ENCODE measurements around the gene ANKRD10.
"Not testable (repeated sequence)": the region's sequence is repeated elsewhere in the genome, so short reads cannot be mapped to it uniquely, and the experiment has no call there.

The ANKRD10 gene

DNA sequence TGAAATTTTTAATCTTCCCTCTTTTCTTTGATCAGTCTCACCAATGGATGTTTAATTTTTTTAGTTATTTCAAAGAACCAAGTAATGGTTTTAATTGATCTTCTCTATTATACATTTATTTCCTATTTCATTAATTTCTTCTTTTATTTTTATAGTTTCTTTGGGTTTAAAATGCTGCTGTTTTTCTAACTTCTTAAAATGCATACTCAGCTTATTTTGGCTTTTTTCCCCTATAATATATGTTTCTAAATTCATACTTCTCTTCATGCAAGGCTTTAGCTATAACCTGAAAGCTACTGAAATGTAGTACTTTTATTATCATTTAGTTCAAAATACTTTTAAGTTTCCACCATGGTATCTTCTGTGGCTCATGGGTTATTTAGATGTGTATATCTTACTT, 53.9 kb downstream of the ANKRD10 start:
- DNase-seq: no peak

DNA sequence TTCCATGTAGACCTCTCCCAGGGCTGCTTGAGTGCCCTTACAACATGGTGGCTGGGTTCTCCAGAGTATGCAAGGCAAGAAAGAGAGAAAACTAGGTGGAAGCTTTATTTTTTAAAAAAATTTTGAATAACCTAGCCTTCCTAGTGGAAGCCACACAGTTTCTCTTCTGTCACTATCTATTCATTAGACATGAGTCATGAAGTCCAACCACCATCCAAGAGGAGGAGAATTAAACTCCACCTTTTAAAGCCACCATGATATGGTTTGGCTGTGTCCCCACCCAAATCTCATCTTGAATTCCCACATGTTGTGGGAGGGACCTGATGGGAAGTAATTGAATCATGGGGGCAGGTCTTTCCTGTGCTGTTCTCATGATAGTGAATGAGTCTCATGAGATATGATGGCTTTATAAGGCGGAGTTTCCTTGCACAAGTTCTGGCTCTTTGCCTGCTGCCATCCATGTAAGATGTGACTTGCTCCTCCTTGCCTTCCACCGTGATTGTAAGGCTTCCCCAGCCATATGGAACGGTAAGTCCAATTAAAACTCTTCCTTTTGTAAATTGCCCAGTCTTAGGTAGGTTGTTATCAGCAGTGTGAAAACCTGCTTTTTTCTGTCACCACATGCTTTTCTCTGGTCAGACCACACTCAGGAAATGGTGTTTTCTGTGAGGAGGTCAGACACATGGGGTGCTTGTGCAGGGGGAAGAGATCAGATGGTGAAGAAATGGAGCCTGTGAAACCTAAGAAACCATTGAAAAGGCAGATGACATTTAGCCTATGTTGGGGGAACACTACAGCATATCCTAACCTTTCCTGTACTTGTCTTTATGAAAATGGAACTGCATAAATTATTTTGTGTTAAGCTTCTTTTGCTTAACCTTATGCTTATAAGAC, 57.7 kb downstream of the ANKRD10 start:
- no peak for DNase-seq

DNA sequence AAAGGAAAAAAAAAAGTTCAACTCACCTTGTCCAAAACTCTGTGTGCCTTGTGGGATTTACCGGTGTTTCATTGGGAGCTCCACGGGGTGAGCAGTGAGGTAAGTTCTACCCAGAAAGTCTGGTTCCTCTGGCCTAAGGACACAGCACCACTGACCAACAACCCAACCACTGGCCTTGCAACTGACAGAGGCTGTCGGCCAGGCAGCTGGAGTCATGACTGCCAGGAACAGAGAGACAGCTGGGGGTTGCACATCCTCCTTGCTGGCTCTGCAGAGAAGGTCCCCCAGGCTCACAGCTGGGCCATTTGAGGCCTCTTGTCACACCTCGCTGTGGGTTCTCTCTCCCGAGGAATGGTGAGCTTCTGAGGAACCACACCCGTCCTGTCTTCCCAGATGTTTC, 59.5 kb downstream of the ANKRD10 start:
- no peak for DNase-seq

DNA sequence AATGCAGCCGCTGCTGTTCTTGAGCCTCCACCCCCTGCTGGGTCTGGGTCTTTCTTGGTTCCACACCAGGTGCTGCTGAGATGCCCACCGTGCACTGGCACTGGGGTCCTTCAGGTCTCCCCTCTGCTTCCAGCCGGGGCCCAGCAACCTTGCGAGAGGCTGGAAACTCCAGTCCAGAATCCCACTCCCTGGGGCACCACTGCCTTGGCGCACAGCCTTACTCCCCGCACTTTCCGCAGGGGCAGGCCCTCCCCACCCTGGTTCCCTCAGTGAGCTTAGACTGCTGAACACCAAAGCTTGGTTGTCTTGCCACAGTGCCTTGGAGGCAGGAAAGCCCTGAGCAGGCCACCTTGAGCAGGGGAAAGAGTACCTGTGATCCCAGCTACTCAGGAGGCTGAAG, 60.0 kb downstream of the ANKRD10 start:
- no peak for DNase-seq

DNA sequence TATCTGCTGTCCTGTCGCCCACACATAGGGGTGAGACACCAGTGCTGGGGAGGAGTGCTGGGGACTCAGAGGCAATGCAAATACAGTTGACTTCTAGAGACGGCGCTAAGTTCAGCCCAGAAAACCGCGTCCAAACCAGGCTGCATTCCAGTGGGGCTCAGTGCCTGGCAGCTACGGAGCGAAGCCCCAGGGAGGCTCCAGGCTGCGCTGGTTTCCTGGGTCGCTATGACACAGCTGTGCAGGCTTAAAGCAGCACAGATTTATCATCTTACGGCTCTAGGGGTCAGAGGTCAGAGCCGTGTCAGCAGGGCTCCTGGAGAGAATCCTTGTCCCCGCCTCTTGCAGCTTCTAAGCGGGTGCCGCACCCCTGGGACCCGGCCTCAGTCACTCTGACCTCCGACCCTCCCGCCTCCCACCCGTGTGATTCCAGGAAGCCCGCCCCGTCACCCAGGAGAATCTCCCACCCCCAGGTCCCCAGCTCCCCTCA, 61.6 kb downstream of the ANKRD10 start:
- no peak for DNase-seq

DNA sequence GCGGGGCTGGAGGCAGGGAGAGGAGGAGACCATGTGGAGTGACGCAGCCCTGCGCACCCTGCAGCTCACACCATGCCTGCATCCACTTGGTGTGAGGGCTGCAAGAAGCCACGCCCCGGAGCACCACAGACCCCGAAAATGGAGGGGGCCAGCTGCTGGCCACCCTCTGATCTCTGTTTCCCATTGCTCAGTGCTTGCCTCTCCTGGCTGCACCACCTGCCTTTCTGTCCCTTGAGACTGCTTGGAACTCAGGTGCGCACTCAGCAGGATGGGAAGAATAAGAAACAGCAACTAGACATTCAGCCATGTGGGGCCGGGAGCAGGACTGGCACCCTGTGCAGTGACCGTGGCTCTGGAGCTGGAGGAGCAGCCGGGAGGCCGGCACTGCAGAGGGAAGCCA, 64.0 kb downstream of the ANKRD10 start:
- no peak for DNase-seq

DNA sequence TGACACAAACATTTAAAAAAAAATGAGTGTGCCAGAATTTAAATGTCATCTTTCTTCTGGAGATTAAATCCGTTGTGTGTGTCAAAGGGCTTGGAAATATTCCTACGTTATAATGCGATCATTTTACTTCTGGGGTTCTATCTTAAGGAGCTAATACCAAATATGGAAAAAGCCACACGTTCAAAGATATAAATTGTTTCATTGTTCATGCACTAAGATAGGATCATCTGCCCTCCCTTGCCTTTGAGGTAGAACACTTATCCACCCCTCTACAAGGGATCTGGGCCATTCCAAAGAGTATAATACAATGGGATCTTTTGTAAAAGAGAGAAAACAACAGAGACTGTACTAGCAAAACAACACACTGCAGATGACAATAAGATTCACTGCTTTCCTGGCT, 64.9 kb downstream of the ANKRD10 start:
- DNase-seq: no peak

DNA sequence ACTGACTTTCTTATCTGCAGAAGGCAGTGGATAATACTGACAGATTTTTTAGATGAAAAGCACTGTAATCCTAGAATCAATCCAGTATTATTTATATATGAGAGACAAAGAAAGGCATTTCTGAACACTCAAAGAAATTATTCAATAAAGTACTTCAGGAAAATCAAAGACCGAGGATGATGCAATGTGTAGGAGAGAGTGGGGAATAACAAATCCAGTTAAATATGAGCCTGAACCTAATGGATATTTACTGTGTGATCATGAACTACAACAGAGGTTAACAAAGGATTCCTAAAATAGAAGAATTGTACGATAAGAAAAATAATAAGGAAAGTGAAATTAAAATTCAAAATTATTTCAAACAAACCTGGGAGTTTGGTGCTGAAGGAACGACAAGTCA, 69.3 kb downstream of the ANKRD10 start:
- no peak for DNase-seq

DNA sequence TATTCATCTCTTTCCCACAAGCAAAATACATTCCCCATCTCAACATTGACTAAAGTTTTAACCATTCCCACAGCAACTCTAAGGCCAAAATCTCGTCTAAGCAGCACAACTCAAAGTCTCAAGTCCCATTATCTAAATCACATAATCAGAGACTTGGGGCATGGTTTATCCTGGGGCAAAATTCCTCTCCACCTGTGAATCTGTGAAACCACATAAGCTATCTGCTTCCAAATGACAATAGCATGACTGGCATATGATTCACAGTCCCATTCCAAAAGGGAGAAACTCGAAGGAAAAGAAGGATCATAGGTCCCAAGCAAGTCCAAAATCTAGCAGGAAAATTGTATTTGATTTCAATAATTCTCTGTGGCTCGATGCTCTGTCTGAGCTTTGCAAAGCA, 73.0 kb downstream of the ANKRD10 start:
- no peak for DNase-seq

DNA sequence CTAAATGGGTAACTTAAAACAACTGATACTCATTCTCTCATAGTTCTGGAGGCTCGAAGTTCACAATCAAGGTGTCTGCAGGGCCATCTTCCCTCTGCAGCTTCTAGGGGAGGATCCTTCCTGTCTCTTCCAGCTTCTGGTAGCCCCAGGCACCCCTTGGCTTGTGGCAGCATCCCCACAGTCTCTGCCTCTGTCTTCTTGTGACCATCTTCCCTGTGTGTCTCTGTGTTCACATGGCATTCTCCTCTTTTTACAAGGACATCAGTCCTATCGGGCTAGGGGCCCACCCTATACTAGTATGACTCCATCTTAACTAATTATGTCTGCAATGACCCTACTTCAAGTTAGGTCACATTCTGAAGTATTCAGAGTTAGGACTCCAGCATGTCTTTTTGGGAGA, 73.5 kb downstream of the ANKRD10 start:
- DNase-seq: no peak

DNA sequence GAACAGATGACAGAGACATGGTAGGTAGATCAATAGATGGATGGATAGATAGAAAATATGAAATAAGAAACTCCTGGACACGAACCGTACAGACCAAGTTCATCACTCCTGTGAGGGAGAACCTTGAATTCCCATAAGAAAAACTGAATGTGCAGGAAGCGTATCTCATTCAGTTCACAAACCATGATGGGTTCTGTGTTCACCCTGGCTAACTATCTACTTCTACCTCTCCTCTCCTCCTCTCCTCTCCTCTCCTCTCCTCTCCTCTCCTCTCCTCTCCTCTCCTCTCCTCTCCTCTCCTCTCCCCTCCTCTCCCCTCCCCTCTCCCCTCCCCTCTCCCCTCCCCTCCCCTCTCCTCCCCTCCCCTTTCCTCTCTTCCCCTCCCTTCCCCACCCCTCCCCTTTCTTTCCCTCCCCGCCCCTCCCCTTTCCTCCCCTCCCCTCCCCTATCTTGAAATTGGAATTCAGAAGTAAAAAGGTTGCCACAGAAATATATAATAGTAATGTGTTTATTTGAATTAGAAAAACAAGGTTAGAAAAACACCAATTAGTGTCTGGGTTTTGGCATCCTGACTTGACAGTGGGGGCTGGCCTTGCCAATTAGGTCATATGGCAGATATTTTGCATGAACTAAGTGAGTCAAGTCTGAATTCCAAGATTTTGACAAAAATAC, 75.9 kb downstream of the ANKRD10 start:
- no peak for DNase-seq

DNA sequence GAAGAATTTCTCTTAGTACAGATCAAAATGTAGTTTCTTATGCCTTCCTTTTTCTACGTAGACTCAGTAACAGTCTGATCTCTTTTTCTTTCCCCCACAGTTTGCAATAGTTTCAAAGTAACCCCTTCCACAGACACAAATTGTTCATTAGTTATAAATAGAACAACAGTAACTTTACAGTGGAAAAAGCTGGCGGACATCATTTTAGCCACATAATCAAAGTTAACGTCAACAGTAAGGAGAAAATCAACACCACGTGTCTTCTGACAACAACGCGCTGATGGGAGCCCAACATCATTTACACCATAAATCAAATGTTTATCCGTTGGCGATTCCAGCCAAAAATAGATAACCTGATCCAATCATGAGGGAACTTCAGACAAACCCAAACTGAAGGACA, 76.8 kb downstream of the ANKRD10 start:
- no peak for DNase-seq

DNA sequence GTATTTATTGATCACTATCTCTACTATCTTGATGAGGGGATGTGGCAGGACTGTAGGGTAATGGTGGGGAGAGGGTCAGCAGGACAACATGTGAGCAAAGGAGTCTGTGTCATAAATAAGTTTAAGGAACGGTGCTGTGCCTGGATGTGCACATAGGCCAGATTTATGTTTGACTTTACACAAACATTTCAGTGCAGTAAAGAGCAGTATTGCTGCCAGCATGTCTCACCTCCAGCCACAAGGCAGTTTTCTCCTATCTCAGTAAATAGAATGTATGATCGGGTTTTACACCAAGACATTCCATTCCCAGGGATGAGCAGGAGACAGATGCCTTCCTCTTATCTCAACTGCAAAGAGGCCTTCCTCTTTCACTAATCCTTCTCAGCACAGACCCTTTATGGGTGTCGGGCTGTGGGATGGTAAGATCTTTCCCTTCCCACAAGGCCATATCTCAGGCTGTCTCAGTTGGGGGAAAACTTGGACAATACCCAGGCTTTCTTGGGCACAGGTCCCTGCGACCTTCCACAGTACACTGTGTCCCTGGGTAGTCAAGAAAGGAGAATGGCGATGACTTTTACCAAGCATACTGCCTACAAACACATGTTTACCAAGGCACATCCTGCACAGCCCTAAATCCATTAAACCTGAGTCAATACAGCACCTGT, 77.3 kb downstream of the ANKRD10 start:
- not testable (repeated sequence) for DNase-seq

DNA sequence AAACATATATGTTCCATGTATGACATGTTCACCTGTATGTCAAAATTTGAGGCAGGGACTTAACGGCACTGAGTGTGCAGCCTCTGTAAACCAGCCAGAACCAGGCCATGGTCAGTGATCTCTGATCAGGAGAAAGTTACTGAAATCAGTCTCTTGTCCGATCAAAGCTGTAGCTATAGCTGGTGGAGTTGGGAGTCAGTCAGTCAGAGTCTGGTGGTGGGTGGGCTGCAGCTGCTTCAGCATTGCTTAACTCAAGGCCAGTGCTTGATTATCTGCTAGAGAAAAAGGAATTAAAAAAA, 78.3 kb downstream of the ANKRD10 start:
- no peak for DNase-seq

DNA sequence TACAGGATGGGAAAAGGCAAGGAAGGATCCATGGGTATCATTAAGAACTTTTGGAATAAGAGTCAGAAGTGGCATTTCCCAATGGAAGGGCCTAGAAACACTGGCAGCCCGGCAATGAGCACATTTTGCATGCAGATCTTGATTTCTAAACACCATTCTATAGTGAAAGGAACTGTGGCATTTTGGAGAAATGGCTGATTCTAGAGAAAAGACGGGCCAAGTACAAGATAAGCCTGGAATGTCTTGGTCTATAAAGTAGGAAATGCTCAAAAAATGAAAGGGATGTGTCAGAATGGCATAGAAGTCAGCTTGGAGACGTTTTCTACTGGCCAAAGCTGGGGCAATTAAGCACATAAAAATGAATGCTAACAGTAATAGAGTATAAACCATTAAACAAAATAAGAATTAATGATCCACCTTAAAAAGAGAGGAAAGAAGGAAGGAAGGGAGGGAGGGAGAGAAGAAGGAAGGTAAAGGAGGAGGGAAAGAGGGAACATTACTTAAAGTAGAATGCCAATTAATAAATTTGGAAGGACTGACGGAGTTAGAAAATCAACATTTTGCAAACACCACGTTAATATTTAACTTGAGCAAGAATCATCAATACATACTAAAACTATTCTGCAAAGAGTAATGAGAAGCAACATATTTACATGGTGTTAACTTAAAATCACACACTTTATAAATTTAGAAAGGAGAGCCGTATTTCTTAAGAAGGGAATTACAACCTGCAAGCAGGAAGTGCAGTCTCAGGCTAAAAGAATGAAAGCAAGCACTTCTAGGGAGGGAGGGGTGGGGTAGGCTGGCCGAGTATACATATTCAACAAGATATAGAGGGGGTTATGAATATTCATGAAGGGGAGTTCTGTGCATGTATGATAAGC, 78.9 kb downstream of the ANKRD10 start:
- no peak for DNase-seq

DNA sequence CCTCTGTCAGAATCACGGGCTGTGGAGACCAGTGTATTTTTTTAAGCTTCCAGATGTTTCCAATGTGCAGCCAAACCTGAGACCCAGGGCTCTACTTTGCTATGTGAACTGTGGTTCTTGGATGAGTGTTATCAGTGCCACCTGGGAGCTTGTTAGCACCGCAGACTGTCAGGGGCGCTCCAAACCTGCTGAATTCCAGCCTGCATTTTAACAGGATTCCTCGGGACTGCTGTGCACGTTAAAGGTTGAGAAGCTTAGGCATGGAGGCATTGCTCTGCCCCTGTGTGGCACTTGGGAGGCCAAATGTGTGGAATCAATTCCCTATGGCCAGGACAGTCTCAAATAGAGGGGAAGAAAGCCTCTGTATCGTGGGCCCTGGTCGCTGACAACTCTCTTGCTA, 80.3 kb downstream of the ANKRD10 start:
- no peak for DNase-seq

DNA sequence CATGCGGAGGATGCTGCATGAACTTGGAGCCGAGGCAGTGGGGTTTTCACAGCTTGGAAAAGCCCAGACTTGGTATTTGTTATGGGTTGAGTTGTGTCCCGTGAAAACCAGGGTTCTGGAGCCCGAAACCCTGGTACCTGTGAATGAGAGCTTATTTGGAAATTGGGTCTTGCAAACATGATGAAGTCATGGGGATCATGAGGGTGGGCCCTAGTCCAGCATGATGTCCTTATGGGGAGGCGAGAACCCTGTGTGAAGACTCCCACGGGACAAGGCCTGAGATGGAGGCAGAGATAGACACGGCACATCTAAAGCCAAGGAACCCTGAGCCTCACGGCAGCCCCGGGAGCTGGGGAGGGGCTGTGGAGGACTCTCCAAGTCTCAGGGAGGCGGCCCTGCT, 82.3 kb downstream of the ANKRD10 start:
- no peak for DNase-seq

DNA sequence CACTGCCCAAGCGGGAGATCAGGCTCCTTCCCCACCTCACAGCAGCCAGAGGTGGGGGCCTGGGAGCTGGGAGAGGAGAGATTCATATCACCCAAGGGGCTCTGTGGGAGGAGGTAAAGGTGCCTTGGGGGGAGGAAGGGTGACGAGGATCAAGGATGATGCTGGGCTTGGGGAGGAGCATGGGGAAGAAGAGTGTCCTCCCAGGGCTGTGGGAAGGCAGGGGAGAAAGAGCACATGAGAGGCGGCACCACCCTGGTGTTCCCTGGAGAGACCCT, 82.7 kb downstream of the ANKRD10 start:
- no peak for DNase-seq

DNA sequence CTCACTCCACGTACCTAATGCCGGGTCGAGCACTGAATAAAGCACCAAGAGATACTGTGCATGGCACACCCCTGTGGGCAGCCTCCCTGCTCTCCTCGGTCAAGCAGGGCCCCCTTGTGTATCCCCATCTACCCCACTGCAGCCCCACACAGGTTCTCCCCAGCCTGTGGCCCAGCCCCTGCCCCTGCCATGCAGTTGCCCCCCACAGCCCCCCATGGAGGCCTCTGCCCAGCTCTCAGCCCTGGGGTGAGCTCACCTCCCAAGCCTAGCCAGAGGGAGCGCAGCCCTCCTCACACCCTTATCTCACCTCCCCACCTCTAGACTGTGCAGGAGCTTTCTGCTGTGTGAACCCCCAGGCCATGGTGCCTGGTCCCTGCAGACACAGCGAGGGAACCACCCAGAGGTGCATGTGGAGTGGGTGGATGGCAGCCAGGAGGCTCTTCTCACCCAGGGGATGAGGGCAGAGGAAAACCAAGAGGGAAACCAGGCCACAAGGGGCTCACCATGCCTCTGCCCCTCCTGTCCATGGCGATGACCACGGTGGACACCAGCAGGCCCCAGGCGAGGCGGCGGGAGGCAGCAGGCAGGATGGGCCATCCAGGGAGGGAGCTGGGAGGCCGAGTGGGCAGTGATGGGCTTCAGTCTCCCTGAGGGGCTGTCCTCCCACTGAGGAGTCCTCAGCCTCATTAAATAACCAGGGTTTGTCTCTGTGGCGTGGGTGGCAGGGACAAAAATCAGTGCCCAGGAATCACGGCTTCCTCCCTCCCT, 83.2 kb downstream of the ANKRD10 start:
- DNase-seq: no peak

DNA sequence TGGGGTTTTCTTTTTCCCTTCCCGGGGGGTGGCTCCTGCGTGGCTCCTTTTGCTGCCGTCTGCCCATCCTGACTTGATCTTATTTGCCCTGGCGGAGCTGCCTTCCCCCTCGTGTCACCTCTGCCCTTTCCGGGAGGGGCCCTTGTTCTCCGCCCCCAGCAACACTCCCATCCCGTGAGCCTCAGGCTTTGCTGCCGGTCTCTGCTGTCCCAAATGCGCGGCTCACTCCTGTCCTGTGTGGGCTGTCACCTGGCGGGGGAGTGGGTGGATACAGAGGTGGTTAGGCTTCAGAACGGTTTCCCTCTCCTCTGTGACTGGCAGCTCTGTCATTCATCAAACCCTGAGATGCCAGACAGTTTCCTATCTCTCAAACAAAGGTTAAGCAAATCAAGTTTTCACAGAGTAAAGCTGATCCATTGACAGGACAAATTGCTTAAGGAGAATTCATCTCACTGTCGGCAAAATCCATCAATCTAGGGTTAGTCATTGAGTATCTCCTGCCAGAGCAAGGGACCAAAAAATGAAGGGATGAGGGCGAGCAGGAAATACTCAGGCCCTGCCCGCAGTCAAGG, 84.0 kb downstream of the ANKRD10 start:
- no peak for DNase-seq

DNA sequence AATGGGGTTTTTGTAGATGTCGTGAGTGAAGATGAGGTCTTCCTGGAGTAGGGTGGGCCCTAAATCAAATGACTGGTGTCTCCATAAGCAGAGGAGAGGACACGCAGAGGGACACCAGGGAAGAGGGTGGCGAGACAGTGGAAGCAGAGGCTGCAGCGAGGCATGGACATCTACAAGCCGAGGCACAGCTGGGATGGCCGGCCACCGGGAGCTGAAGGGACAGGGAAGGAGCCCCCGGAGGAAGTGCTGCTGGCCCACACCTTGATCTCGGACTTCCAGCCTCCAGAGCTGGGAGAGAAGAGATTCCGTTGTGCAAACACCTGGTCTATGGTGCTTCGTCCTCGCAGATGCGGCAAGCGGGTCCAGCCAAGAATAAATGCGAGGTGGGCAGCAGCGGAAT, 84.5 kb downstream of the ANKRD10 start:
- DNase-seq: no peak

DNA sequence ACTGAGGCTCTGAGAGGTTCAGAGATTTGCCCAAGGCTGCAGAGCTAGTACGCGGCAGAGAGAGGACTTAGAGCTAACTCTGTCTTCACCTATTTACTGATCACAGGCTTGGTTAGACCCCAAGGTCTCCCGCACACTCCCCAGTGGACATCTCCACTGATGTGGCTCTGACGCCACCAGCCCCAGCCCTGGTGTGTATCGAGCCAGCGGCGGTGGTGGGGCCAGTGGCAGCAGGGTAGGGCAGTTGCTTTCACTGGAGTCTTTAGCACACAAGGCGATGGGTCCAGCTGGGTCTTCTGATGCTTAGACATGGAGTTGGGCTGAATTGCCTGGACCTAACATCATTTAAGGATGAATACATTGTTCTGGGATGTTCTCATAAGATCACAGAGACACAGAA, 85.4 kb downstream of the ANKRD10 start:
- no peak for DNase-seq
